Ramos (cell line): Measurements from ENCODE around the gene AZIN2.

Experiments
- in situ Hi-C: fragments of 300-500 bp; cut with MboI; formaldehyde crosslinking; loops from one replicate; pipeline ENCODE4 v1.14.3; 2022; ENCODE audit warnings: low sequenced_read_pairs; ENCODE audit not compliant: unreplicated experiment

AZIN2 gene

DNA sequence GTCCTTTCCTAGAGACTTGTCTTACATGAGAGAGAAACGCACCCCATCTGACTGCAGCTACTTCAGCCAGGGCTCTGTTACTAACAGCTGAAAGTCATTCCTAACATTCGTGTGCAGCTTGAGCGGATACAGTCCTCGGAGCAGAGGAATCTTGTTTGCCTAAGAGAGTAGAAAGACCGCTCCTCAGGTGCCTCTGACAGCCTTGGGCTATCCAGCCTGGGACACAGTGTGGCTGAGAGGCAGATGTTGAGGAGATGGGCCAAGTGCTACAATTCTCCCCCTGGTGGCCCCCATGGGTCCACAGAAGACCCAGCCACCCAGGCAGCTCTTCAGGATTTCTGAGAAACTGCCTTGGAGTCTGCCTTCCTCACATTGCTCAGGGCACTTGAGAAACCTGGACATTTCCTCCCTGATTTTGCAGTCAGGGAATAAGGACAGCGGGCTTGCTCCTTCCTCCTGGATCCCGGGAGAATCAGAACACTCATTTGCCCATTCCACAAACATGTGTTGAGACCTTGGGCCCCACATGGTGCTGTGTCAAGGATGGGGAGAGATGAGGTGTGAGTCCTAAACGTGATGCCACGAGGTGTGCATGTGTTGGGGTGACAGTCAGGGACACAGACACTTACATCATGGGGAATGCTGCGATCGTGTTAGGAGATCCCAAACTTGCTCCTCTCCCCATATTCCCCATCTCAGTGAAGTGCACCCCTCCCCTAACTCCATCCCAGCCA is 87.8 kb downstream of the AZIN2 start:
- in situ Hi-C loops: no loop called here

DNA sequence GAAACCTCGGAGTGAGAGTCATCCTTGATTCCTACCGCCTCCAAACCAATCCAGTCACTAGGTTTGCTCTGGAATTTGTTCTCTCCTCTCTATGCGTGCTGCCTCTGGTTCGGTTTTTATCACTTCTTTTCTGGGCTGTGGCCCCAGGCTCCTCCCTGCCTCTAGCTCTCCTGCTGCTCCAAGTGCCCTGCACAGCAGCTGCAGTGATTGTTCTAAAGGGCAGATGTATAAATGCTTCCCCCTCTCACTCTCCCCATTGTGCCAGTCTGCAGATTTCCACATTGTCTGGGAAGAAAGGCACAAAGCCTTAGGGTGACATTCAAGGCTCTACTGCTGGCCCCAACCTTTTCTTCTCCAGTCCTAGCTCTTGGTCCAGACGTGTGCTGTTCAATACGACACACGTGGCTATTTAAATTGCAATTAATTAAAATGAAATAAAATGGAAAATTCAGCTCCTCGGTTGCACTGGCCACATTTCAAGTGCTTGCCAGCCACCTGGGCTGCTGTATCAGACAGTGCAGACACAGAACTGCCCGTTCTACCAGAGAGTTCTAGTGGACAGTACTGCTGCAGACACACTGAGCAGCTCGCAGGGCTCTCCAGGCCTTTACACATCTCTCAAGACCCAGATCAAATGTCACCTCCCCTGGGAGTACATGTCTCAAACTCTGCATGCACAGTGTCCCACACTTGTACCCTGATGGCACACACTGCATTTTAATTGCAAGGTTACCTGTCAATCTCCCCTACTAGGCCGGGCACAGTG is 88.5 kb downstream of the AZIN2 start:
- in situ Hi-C loops: no loop called here
